ENCODE measurements around the gene CACNG5.

CACNG5 gene

DNA sequence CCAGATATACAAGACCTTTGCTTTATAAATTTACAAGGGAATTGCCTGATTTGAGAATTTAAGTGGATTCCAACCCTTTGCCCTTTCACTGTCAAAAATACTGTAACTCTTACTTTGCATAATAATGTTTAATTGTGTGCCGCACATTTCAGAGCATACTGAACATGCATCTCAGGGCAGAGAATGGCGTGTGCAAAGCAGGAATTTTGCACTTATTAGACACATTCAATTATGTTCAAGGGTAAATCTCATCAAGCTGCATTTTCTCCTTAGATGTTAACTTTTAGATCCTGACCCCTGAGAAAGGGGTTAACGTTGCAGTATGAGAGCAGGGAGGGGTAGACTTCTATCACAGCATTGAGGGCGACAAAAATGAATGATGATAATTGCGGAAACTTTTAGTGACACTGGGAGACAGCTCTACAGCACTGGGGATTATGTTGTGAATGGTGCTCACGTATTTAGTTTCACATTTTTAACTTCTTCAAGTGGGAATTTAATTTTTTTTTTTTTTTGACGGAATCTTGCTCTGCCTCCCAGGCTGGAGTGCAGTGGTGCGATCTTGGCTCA lies 75.0 kb downstream of the CACNG5 start:
- DNase-seq, result no peak

DNA sequence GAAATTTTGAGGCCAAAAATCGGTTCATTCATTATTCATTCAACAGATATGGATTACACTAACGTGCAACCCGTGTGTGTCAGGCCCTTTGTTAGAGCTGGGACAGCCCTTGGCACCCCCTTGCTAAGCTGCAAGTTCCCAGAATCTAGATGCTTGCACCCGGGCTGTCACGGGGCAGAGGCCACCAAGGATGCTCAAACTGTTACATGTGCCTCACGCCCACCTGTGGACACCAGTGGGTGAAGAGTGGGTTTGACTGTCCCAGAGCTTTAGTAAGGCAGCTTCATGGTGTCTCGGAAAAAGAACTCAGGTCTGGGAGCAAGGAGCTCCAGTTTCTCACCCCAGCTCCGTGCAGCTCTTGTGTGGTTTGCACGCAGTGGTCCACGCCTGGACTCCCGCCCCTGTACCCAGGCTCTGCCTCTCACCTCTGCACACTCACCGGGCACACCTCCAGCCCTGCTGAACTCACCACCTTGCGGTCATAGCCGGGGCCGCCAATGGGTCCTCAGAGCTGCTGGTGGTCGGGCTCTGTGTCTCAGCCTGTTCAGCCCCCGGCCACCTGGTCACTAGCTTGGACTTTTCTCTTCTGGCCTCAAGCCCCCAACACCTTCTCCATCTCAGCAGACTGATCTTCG lies 75.9 kb downstream of the CACNG5 start:
- DNase-seq, result no peak

DNA sequence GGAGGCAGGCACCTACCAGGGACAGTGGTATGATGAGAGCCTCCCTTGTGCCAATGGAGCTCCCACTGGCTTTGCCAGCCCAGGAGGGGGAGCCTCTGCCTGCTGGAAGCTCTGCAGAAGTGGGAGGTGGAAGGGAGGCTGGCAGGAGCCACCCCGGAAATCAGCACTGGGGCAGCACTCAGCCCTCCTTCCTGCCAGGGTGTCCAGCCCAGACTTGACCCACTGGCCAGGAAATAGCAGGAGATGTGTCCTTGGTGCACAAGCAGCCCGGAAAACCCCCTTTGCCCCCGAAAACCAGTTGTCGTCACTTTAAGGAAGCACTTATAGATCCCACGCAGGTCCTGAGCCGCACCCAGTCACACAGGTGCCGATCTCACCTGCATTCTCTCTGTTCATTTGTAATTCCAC lies 80.3 kb downstream of the CACNG5 start:
- no peak for DNase-seq

GRCh38 chr17:66915792-66916191 lies 80.9 kb downstream of the CACNG5 start:
- DNase-seq, result no peak

GRCh38 chr17:66916946-66917345 lies 82.0 kb downstream of the CACNG5 start:
- DNase-seq, result no peak

- DNase-seq, result no peak
Measured at GRCh38 chr17:66918896-66919295, 84.0 kb downstream of the CACNG5 start.

- no peak for DNase-seq
Measured at GRCh38 chr17:66920435-66920834, 85.5 kb downstream of the CACNG5 start.

GRCh38 chr17:66920950-66921349 lies 86.0 kb downstream of the CACNG5 start:
- no peak for DNase-seq

GRCh38 chr17:66923886-66924285 lies 89.0 kb downstream of the CACNG5 start:
- DNase-seq, result no peak

DNA sequence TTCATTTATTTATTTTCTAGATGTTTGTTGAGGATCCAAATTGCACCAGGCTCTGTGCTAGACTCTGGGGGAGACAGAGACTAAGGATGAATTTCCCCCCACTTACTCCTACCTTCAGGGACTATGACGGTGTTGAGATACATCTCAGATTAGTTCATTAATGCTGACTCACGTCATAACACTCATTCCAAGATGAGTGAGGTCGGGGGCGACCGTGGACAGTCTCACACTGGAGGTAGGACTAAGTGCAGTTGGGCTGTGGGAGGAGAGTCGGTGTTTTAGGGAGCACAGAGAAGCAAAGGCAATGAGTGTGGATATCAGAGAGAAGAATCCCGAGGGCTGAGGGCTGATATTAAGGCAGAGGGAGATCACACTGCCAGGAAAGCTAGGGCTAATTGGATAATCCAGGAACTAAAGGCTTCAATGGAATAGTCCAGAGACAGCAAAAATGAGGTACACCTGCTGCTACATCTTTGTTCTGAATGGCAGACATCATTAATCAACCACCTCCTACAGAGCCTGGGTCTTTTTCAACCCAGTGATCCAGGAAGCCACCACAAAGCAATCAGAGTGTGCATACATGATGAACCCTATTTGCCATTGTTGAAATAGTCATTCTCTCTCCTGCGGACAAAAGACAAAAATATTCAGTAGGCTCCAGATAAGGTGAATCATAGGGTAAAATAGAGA lies 91.0 kb downstream of the CACNG5 start:
- no peak for DNase-seq

- DNase-seq, result no peak
Measured at GRCh38 chr17:66928949-66929348, 94.0 kb downstream of the CACNG5 start.

DNA sequence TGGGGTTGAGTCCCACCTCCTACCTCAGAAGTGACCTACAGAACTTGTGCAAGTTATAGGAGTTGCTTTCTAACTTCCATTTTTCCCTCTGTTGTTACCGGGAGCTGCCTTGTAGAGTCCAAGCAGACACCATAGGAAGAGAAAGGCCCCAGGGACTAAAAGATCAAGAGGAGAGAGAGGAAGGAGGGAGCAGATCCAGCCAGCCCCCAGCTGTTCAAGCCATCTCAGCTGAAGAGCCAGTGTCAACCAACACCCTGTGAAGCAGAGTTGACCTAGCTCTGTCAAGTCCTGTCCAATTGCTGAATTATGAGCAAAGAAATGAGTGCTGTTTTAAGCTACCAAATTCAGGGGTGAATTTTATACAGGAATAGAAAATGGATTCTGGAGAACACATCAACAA lies 94.7 kb downstream of the CACNG5 start:
- DNase-seq, result no peak

GRCh38 chr17:66930933-66931332 lies 96.0 kb downstream of the CACNG5 start:
- peak; percentile 13 for DNase-seq

- no peak for DNase-seq
Measured at GRCh38 chr17:66932311-66932710, 97.4 kb downstream of the CACNG5 start.

- DNase-seq, result no peak
Measured at GRCh38 chr17:66934040-66934439, 99.1 kb downstream of the CACNG5 start.
